CD14-positive monocyte (primary cell): ENCODE measurements around the gene TMEM234. TPM values are rescaled to one million over a fixed set of nuclear protein-coding genes. Genes with fewer than 3 reads are reported as not detected.

Experiments
- DNase-seq, 3 donors: peaks; one replicate each; pipeline ENCODE4 v3.0.0-alpha.2; 2011 to 2022
- H2AFZ ChIP-seq: 2 replicates; pipeline ENCODE4 v1.6.0; 2012; ENCODE audit warnings: mild to moderate bottlenecking, low read depth, low read length, inconsistent platforms; ENCODE audit not compliant: insufficient read depth, poor library complexity, severe bottlenecking
- H3K27ac ChIP-seq, 2 donors: 1 replicate in 1 of 2; 2 replicates in 1 of 2; pipeline ENCODE4 v1.5.1; 2012 to 2013; ENCODE audit warnings: low read length in 2 of 2, control low read depth in 1 of 2, inconsistent platforms in 1 of 2, low read depth in 1 of 2, mild to moderate bottlenecking in 1 of 2
- H3K27me3 ChIP-seq, 2 donors: one replicate each; pipeline versions ENCODE4 v1.6.0 to v1.6.1; 2011 to 2013; ENCODE audit warnings: low read length in 2 of 2; ENCODE audit not compliant: control insufficient read depth in 2 of 2, insufficient read depth in 2 of 2
- H3K36me3 ChIP-seq, 2 donors: replicated peaks in 1 of 2; 1 replicate in 1 of 2; 2 replicates in 1 of 2; pipeline versions ENCODE4 v1.5.1 to v1.6.1; 2012 to 2013; ENCODE audit warnings: low read length in 2 of 2, control low read depth in 1 of 2, inconsistent platforms in 1 of 2, mild to moderate bottlenecking in 1 of 2; ENCODE audit not compliant: insufficient read depth in 2 of 2, control insufficient read depth in 1 of 2
- H3K4me1 ChIP-seq, 2 donors: 1 replicate in 1 of 2; 2 replicates in 1 of 2; pipeline versions ENCODE4 v1.5.1 to v1.6.1; 2012 to 2013; ENCODE audit warnings: low read length in 2 of 2, control low read depth in 1 of 2, inconsistent platforms in 1 of 2, mild to moderate bottlenecking in 1 of 2, moderate library complexity in 1 of 2; ENCODE audit not compliant: insufficient read depth in 2 of 2, control insufficient read depth in 1 of 2
- H3K4me2 ChIP-seq: replicated peaks from 2 replicates; pipeline ENCODE3; 2012; ENCODE audit warnings: low read length, moderate library complexity, mild to moderate bottlenecking; ENCODE audit not compliant: poor library complexity, severe bottlenecking; ENCODE audit errors: extremely low read depth
- H3K4me3 ChIP-seq, 3 experiments: fragments of 200-600 bp in 1 of 3; sonication (generic) in 1 of 3; replicated peaks in 1 of 3; 1 replicate in 2 of 3; 2 replicates in 1 of 3; pipeline ENCODE4 v1.5.1; 2011 to 2013; ENCODE audit warnings: low read length in 3 of 3, mild to moderate bottlenecking in 3 of 3, control low read depth in 2 of 3, low read depth in 2 of 3, inconsistent platforms in 1 of 3, moderate library complexity in 1 of 3
- H3K79me2 ChIP-seq: 2 replicates; pipeline ENCODE4 v1.6.0; 2012; ENCODE audit warnings: mild to moderate bottlenecking, control low read depth, inconsistent platforms, low read length, moderate library complexity; ENCODE audit not compliant: insufficient read depth
- H3K9ac ChIP-seq: 2 replicates; pipeline ENCODE4 v1.6.0; 2017; ENCODE audit warnings: low read length, mild to moderate bottlenecking; ENCODE audit not compliant: insufficient read depth, poor library complexity, severe bottlenecking
- H3K9me3 ChIP-seq, 2 donors: replicated peaks in 1 of 2; 1 replicate in 1 of 2; 2 replicates in 1 of 2; pipeline versions ENCODE4 v1.5.1 to v1.6.1; 2012 to 2013; ENCODE audit warnings: low read length in 2 of 2, control low read depth in 1 of 2; ENCODE audit not compliant: control insufficient read depth in 1 of 2, insufficient read depth in 1 of 2
- H4K20me1 ChIP-seq: 2 replicates; pipeline ENCODE4 v1.6.0; 2012; ENCODE audit warnings: mild to moderate bottlenecking, low read length, control low read depth, moderate library complexity; ENCODE audit not compliant: insufficient read depth
- H3K27ac Mint-ChIP-seq, 7 donors: one replicate each; pipeline ENCODE4 v1.8.0; 2020; ENCODE audit warnings: mild to moderate bottlenecking in 7 of 7, mixed read lengths in 7 of 7, moderate library complexity in 6 of 7, inconsistent platforms in 2 of 7
- H3K27me3 Mint-ChIP-seq, 3 donors: one replicate each; pipeline ENCODE4 v1.8.0; 2021 to 2022; ENCODE audit warnings: low read depth in 3 of 3, mild to moderate bottlenecking in 3 of 3, mixed read lengths in 3 of 3, moderate library complexity in 3 of 3, inconsistent platforms in 1 of 3
- H3K36me3 Mint-ChIP-seq, 2 donors: one replicate each; pipeline ENCODE4 v1.8.0; 2020; ENCODE audit warnings: mixed read lengths in 2 of 2, inconsistent platforms in 1 of 2, mild to moderate bottlenecking in 1 of 2
- H3K4me1 Mint-ChIP-seq: one replicate; pipeline ENCODE4 v1.8.0; 2020; ENCODE audit warnings: mild to moderate bottlenecking, mixed read lengths
- H3K4me3 Mint-ChIP-seq, 2 donors: one replicate each; pipeline ENCODE4 v1.8.0; 2020; ENCODE audit warnings: mild to moderate bottlenecking in 2 of 2, mixed read lengths in 2 of 2, moderate library complexity in 1 of 2
- H3K9me3 Mint-ChIP-seq, 7 donors: one replicate each; pipeline ENCODE4 v1.8.0; 2020 to 2022; ENCODE audit warnings: mixed read lengths in 7 of 7, mild to moderate bottlenecking in 6 of 7, moderate library complexity in 6 of 7, inconsistent platforms in 2 of 7
- CTCF ChIP-seq: fragments of 200-600 bp; IDR thresholded peaks from one replicate; pipeline ENCODE4 v1.8.0; 2022; ENCODE audit warnings: antibody characterized with exemption, mild to moderate bottlenecking
- WGBS: methylation state at CpG from one replicate; pipeline ENCODE4 v1.1.5; 2013; ENCODE audit warnings: missing lambda C conversion rate; ENCODE audit not compliant: insufficient coverage; 5-methylcytosine and 5-hydroxymethylcytosine counted together
- intact Hi-C, 2 donors: fragments of 100-400 bp; cut with micrococcal nuclease; formaldehyde crosslinking; loops; one replicate each; pipeline versions ENCODE4 v1.15.0 to v1.15.1; 2023
- polyA plus RNA-seq, 3 donors: library from polyadenylated mRNA; depleted of rRNA in 1 of 3; unstranded in 2 of 3; stranded (reverse) in 1 of 3; fragments of 300-500 nt in 2 of 3; fragments of >200 nt in 1 of 3; fragmentation: Illumina TruSeq in 2 of 3; gene quantifications; 1 replicate in 2 of 3; 2 replicates in 1 of 3; pipeline ENCODE4 v1.2.3, GENCODE V29; 2012 to 2021

TMEM234 gene
- polyA plus RNA-seq, 3 donors, result 12.8 to 22.0 (median 14.5) TPM

- TF ChIP-seq CTCF, result no peak
- intact Hi-C loops, result no loop called here
- Histone ChIP-seq H3K27me3 (no peaks in the 10 kb centered on the region), H3K4me3 (peak overlapping the region; percentile 59 to 79 (median 79)), H3K4me2 (peak overlapping the region; percentile 68), H3K4me1 (peaks cover 34 to 38% of the 10 kb centered on the region in 2 donors), H3K9ac (peak overlapping the region; percentile 60), H3K79me2 (no peaks in the 10 kb centered on the region), H3K27ac (peak overlapping the region in 1 of 2 donors; percentile 59), H2AFZ (peak overlapping the region; percentile 91), H4K20me1 (no peaks in the 10 kb centered on the region), H3K9me3 (no peaks in the 10 kb centered on the region), H3K36me3 (peaks cover 12 to 22% of the 10 kb centered on the region in 2 donors)
- peaks cover 2 to 7% (median 6%) of the 10 kb centered on the region in 3 donors for H3K27me3 Mint-ChIP-seq
- H3K27ac Mint-ChIP-seq, result peak overlapping the region in 4 of 7 donors; percentile 4 to 87 (median 48)
- peak overlapping the region; percentile 91 to 94 for H3K4me3 Mint-ChIP-seq
- peak in 1 of 3 donors; percentile 58 for DNase-seq
- H3K36me3 Mint-ChIP-seq, result peaks cover 18 to 20% of the 10 kb centered on the region in 2 donors
- H3K9me3 Mint-ChIP-seq, result no peaks in the 10 kb centered on the region
- WGBS, result under 1% methylated on average over 11 of the region's 26 CpGs
- peaks cover 31% of the 10 kb centered on the region for H3K4me1 Mint-ChIP-seq
These were observed 20.9 kb downstream of the TMEM234 start for GRCh38 chr1:32201011-32201855.

GRCh38 chr1:32200226-32201010, 21.7 kb downstream of the TMEM234 start, which contains the start of gene CCDC28B:
CCDC28B (plus strand) TSS chr1:32200595; CDS start chr1:32201936, 1,341 bp downstream.
- no peak for TF ChIP-seq CTCF
- Mint-ChIP-seq H3K9me3 (no peaks in the 10 kb centered on the region), H3K27ac (peak within 1 kb of the TSS; percentile 28 to 87 (median 82)), H3K4me1 (peaks cover 26% of the 10 kb centered on the region), H3K27me3 (peaks cover 0 to 7% (median 6%) of the 10 kb centered on the region in 3 donors), H3K36me3 (peaks cover 25 to 28% of the 10 kb centered on the region in 2 donors), H3K4me3 (peak within 1 kb of the TSS; percentile 91 to 94)
- Histone ChIP-seq H3K4me1 (peaks cover 27 to 30% of the 10 kb centered on the region in 2 donors), H3K4me3 (peak within 1 kb of the TSS; percentile 59 to 79 (median 79)), H3K36me3 (peaks cover 20 to 31% of the 10 kb centered on the region in 2 donors), H2AFZ (peak within 1 kb of the TSS; percentile 91), H3K27ac (peak within 1 kb of the TSS in 1 of 2 donors; percentile 59), H3K9ac (peak within 1 kb of the TSS; percentile 60), H3K79me2 (no peaks in the 10 kb centered on the region), H4K20me1 (no peaks in the 10 kb centered on the region), H3K27me3 (no peaks in the 10 kb centered on the region), H3K9me3 (no peaks in the 10 kb centered on the region), H3K4me2 (peak within 1 kb of the TSS; percentile 68)
- DNase-seq, result peak in 2 of 3 donors; percentile 27 to 30
- intact Hi-C loops, result no loop called here
- 0% methylated on average over 17 of the region's 34 CpGs for WGBS
